Amygdala (tissue), 56 donors: ENCODE measurements around the gene SDK2.
A peak's percentile ranks its signal among the peaks of the same experiment; 100 is the strongest.

Experiments used
- DNase-seq, 56 donors: peaks; one replicate each; lab custom pipeline; 2025; lab: John Stamatoyannopoulos, UW

The SDK2 gene

DNA sequence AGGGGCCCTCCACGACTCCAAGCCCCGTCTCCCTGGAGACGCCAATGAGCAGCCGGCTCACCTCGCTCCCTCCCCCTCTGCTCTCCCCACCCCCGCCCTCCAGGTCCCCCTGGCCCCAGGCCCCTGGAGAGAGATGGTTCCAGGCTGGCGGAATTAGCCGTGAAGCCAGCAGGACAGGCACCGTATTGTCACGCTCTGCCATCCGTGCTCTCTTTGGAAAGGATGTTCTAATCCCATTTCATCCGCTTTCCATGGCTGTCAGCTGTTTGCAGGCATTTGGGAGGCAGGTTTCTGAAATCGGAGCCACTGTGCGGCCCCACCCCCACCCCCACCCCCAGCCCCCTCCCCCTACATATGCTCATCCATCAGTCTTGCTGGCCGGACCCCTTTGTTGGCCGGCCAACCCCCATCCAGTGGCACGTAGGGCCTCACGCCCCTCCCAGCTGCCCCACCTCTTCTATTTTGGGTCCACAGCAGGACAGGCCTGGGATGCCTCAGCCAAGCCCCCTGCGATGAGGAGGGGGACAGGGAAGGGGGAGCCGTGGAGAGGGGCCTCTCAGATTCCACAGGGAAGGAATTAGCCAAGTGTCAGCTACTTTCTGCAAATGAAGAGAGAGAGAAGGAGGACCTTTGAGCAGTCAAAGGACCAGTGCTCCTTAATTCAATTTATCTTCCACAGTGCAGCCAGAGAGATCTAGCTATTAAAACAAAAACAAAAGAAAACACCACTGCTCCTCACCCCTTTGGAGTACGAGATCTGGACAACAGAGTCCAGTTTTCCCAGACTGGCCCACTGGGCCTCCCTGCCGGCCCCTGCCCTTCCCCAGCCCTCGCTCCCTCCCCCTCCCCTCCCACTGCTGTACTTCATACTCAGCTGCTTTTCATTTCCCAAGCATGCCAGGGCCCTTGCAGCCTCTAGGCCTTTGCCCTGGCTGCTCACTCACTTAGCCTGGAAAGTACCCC, 30.7 kb downstream of the SDK2 start:
- DNase-seq, result no peak

DNA sequence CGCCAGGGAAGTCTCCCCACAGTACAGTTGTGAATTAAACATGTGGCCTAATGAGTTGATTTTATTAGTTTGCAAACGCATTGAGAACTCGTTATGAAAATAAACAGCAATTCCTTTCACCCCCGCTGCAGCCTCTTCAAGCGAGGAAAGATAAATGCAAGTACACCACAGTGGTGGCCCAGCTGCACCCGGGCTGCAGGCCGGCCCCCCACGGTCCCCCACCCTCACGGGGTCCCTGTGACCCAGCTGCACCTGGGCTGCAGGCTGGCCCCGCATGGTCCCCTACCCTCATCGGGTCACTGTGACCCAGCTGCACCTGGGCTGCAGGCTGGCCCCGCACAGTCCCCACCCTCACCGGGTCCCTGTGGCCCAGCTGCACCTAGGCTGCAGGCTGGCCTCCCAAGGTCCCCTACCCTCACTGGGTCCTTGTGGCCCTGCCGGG, 32.2 kb downstream of the SDK2 start:
- no peak for DNase-seq

DNA sequence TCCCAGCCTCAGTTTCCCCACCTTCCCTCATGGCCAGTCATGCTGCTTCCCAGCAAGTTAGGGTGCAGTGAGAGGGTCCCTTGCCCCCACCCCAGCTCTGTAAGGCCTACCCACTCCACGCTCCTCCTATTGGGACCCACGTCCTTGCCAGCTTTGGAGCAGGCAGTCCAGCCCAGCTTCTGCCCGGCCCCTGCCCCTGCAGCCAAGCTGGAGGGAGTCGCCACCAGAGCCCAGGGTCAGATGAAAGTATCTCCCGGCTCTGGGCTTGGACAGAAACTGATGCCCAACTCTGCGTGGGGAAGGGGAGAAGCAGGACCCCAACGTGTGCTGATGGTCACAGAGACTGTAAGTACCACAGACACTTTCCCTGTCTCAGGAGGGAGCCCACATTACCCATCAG, 32.6 kb downstream of the SDK2 start:
- no peak for DNase-seq

DNA sequence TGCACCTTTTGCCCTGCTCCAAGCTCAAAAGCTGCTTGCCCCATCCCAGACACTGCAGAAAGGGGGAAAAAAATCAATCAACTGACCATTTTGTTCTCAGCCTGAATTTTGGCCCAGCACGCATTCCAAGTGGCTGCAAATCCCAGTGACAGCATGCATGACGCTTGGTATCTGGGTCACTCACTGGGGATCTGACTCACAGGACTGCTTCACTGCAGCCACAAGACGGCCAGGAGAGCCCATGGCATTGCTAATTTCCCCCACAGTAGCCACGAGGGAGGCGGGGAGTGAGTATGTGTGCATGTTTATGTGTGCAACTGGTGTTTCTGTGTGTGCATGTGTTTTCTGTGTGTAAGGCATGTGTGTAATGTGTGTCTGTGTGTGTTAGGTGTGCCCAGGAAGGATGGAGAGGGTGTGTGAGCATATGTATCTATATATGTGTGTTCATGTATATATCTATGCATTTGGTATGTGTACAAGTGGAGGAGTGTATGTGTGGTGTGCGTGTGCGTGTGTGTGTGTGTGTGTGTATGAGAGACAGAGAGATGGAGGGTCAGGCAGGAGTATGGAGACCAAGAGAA, 33.8 kb downstream of the SDK2 start:
- DNase-seq, result no peak

GRCh38 chr17:73609758-73610157, 34.5 kb downstream of the SDK2 start:
- no peak for DNase-seq

DNA sequence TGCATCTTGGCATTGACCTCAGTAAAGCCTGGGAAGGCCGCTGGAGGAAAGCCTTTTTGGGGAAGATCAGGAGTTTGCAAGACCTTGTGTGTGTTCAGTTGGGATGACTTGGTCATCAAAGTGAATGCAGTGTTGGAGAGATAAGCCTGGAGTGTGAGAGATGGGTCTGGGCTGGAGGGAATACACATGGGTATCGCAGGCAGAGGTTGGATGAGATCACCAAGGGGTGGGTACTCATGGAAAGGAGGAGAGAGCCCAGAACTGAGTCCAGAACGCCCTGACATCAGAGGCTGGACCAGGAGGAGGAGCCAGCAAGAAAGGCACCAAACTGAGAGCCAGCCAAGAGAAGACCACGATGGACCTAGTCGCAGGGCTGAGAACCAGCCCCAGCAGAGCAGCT, 35.2 kb downstream of the SDK2 start:
- DNase-seq, result no peak

- DNase-seq, result no peak
These were observed 38.8 kb downstream of the SDK2 start for GRCh38 chr17:73605444-73605843.

DNA sequence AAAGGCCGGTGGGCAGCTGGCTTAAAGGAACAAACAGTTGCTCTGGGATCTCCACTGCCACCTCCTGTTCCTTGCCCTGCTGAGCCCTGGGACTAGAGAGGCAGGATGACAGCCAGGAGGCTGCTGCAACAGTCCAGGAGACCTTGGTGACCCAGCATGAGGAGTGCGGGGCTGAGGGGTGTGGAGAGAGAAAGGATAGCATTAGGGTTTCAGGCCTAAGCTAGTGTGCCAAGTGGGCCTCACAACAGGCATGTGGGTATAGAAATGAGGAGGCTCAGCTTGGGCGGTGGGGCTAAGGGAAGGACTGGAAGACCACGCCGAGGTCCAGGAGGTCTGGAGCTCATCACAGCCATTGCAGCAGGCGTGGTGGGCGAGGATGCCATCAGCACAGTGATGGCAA, 39.8 kb downstream of the SDK2 start:
- DNase-seq, result no peak

- no peak for DNase-seq
These were observed 40.3 kb downstream of the SDK2 start for GRCh38 chr17:73603971-73604370.

DNA sequence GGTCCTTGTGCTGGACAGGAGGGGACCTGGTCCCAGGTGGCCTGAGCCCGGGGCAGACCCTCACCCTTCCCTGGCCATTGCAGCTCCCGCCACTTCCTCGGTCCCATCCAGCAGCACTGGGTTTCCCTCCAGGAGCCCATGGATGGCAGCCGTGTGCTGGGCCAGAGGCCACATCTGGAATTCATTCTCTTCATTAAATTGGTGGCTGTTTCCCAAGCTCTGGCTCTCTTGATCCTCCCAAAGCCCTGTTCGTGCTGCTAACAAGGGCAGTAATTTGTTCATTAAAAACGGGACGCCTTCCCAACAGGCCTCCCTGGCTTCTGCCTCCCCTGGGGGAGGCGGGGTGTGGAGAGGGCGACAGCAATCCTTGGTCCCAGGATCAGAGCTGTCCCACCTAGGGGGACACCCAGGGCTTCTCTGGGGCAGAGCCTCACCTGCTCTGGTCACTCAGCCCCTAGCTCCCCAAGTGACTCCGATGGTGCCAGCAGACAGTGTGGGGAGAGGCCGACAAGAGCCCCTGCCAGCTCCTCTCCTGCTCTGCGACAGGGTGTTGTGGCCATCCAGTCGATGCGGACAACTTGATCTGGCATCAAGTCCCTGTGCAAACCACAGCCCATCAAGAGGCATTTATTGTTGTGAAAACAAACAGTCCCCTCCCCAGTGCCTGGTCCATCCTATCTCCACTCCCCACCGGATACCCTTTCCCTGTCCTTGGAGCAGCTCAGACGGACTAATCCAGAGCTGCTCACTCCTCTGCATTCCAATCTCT, 44.0 kb downstream of the SDK2 start:
- DNase-seq, result no peak

DNA sequence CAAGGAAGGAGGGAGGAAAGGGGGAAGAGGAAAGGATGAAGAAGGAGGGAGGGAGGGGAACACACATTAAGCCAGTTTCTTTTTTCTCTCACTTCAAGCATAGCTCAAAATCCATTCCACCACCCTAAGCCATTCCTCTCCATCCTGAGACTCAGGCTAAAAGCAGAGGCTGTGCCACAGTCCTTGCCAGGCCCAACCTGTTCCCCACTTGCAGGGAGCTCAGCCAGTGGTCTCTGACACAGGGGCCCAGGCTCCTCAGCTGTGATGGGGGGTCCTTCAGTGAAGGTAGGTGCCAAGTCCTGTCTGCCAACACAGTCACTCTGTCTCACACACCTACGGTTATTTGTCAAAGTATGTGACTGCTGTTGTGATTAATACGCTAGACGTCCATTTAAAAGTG, 44.6 kb downstream of the SDK2 start:
- no peak for DNase-seq

DNA sequence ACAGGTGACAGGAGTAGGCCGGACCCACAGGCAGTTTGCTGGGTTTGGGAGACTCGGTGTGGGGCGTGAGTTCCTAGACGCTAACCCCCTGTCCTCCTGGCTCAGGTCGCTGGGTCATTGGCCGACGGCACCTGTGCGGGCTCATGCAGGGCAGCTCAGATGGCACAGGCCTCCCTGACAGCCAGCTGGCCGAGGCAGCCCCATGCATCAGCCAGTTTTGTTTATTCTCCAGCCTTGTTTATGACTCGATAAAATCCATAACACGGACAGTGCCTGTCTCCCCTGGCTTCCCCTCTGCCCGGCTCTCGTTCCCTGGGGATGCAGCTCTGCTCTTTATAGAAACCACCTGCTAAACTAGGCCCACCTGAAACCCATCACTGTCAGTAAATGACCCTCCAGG, 46.0 kb downstream of the SDK2 start:
- DNase-seq, result no peak

- no peak for DNase-seq
These were observed 48.3 kb downstream of the SDK2 start for GRCh38 chr17:73595931-73596330.

DNA sequence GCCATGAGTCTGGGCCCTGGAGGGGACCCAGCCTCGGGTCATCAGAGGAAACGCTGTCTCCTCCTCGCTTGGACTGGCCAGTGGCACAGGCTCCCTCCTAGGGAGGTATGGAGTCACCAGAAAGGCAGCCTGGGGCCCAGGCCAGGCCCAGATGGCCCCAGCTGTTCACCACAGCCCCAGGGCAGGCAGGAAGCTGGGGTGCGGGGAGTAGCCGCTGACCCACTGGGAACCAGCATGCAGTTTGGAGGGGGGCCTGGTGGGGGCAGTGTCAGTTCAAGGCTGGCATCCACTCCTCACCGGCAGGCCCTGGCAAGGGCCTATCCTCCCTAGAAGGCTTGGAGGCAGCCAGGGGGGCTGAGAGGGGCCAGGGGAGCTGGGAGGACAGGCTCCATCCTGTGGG, 48.8 kb downstream of the SDK2 start:
- peak in 20 of 56 donors; percentile 1 to 58 (median 8) for DNase-seq

GRCh38 chr17:73595068-73595467, 49.2 kb downstream of the SDK2 start:
- no peak for DNase-seq

- DNase-seq, result no peak
These were observed 49.6 kb downstream of the SDK2 start for GRCh38 chr17:73594598-73594997.

- DNase-seq, result no peak
These were observed 50.2 kb downstream of the SDK2 start for GRCh38 chr17:73594025-73594424.

- DNase-seq, result no peak
These were observed 50.8 kb downstream of the SDK2 start for GRCh38 chr17:73593249-73593965.

DNA sequence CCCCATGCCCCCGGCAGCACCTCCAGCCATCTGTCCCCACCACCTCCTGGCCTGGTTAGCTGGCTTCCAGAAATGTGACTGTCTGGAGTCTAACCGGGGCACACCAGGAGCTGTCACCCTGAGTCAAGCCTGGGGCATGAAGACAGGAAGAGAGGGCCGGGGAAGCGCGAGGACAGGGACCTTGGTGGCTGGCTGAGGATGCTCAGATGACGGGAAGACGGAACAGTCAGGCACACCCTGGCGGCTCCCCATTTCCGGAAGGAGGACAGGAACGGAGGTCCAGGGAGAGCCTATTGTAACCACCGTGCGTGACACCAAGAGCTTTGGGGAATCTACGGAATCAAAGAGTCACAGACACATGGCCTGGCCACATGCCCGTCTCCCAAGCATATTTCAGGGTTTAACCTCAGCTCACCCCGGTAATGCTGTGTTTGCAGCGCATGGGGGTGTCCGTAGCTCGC, 51.7 kb downstream of the SDK2 start:
- DNase-seq, result no peak

GRCh38 chr17:73592079-73592415, 52.2 kb downstream of the SDK2 start:
- DNase-seq, result no peak
